ENCODE measurements around the gene KIRREL3. TPM values are rescaled to one million over a fixed set of nuclear protein-coding genes. Genes with fewer than 3 reads are reported as not detected.
A peak's percentile ranks its signal among the peaks of the same experiment; 100 is the strongest.

Gene KIRREL3
- total and polyA plus RNA-seq, 2 experiments from 2014 or later = 16.1 to 35.6 TPM

DNA sequence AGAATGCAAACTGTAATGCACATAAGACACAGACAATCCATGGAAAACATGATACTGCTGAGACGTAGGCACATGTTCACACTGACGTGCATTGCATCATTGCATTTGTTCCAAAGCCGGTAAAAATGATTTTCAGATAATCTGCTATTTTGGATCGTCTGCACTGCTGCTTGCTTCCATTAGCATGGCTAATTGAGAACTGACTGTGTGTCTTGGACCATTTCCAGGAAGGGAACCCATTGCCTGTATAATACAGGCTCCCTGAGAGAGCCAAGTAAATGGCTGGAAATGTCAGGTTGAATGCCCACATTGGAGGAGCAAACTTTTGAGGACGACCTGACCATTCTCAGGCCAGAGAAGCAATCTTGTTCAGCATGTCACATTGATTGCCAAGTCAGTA lies 340.2 kb downstream of the KIRREL3 start:
- no peak for DNase-seq
- H3K4me1 ChIP-seq (ENCODE audit: insufficient read depth) = peaks cover 8% of the 10 kb centered on the region
- no peak overlapping the region for H3K4me3 ChIP-seq
- no peak overlapping the region for H2AFZ ChIP-seq
- no peak overlapping the region for H3K4me2 ChIP-seq (ENCODE audit: unreplicated experiment)
- in situ Hi-C loops (cut with MboI) = no loop called here
- H3K79me2 ChIP-seq (ENCODE audit: insufficient read depth) = peaks cover 6% of the 10 kb centered on the region; the same call in 1 of the 2 replicates
- 0 out of 2 replicates have a peak, but pooled peaks cover 5% of the 10 kb centered on the region for H3K9me2 ChIP-seq (ENCODE audit: insufficient read depth)
- TF ChIP-seq EZH2phosphoT487 (IDR thresholded peaks at IDR 0.05; ENCODE audit: insufficient read depth, low read depth) (no peak), EZH2 (IDR thresholded peaks at IDR 0.05; ENCODE audit: insufficient read depth, poor library complexity, severe bottlenecking) (no peak)
- peaks cover 3% of the 10 kb centered on the region; the same call in 1 of the 2 replicates for H4K20me1 ChIP-seq (ENCODE audit: insufficient read depth)
- H3K9ac ChIP-seq = no peak overlapping the region
- H3K9me3 ChIP-seq (ENCODE audit: low read depth) = no peaks in the 10 kb centered on the region
- H3F3A ChIP-seq (ENCODE audit: insufficient read depth) = no peaks in the 10 kb centered on the region
- WGBS, 2 experiments (ENCODE audit: low coverage in 1 of 2, low lambda C conversion rate in 2 of 2, missing lambda C conversion rate in 2 of 2) = 30 to 33% methylated on average over 5 of the region's 5 CpGs
- H3K27ac ChIP-seq = no peak overlapping the region
- no peaks in the 10 kb centered on the region for H3K36me3 ChIP-seq (ENCODE audit: low read depth)
- no peaks in the 10 kb centered on the region for H3K27me3 ChIP-seq (replicated peaks; ENCODE audit: insufficient read depth)

GRCh38 chr11:126658306-126659056 lies 342.1 kb downstream of the KIRREL3 start:
- Histone ChIP-seq H3F3A (ENCODE audit: insufficient read depth) (no peaks in the 10 kb centered on the region), H3K9me3 (ENCODE audit: low read depth) (no peaks in the 10 kb centered on the region), H3K4me2 (ENCODE audit: unreplicated experiment) (no peak overlapping the region), H3K79me2 (ENCODE audit: insufficient read depth) (peaks cover 6% of the 10 kb centered on the region; the same call in 1 of the 2 replicates), H3K9ac (no peak overlapping the region), H3K9me2 (ENCODE audit: insufficient read depth) (0 out of 2 replicates have a peak, but pooled peaks cover 5% of the 10 kb centered on the region), H3K27me3 (replicated peaks; ENCODE audit: insufficient read depth) (no peaks in the 10 kb centered on the region), H3K4me1 (ENCODE audit: insufficient read depth) (peaks cover 13% of the 10 kb centered on the region), H4K20me1 (ENCODE audit: insufficient read depth) (peaks cover 3% of the 10 kb centered on the region; the same call in 1 of the 2 replicates), H3K36me3 (ENCODE audit: low read depth) (no peaks in the 10 kb centered on the region), H3K27ac (no peak overlapping the region), H2AFZ (no peak overlapping the region), H3K4me3 (no peak overlapping the region)
- WGBS, 2 experiments (ENCODE audit: low coverage in 1 of 2, low lambda C conversion rate in 2 of 2, missing lambda C conversion rate in 2 of 2) = 94% methylated on average over 6 of the region's 6 CpGs
- TF ChIP-seq EZH2 (IDR thresholded peaks at IDR 0.05; ENCODE audit: insufficient read depth, poor library complexity, severe bottlenecking) (no peak), EZH2phosphoT487 (IDR thresholded peaks at IDR 0.05; ENCODE audit: insufficient read depth, low read depth) (no peak)
- in situ Hi-C loops (cut with MboI) = no loop called here
- DNase-seq = peak; percentile 29

DNA sequence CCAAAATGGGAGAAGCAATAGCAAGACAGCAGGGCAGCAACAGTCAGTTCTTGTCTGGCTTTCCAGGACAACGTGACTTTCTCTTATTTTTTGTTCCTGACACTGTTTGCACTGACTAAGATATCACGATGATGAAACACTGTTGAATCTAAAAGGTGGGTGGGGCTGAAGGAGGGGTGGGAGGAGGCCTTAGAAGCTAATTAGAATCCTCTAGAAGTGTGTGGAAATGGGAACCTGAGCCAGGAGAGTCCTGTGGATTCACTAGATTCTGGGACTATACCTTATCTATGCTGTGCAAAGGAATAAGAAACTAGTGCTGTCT lies 344.8 kb downstream of the KIRREL3 start:
- peak; percentile 60 for DNase-seq
- Histone ChIP-seq H3K27ac (no peak overlapping the region), H3K9me2 (ENCODE audit: insufficient read depth) (0 out of 2 replicates have a peak, but pooled peaks cover 5% of the 10 kb centered on the region), H3F3A (ENCODE audit: insufficient read depth) (no peaks in the 10 kb centered on the region), H3K9ac (no peak overlapping the region), H3K79me2 (ENCODE audit: insufficient read depth) (peaks cover 6% of the 10 kb centered on the region; the same call in 1 of the 2 replicates), H4K20me1 (ENCODE audit: insufficient read depth) (peaks cover 3% of the 10 kb centered on the region; the same call in 1 of the 2 replicates), H3K4me2 (ENCODE audit: unreplicated experiment) (no peak overlapping the region), H3K9me3 (ENCODE audit: low read depth) (no peaks in the 10 kb centered on the region), H3K36me3 (ENCODE audit: low read depth) (no peaks in the 10 kb centered on the region), H3K27me3 (replicated peaks; ENCODE audit: insufficient read depth) (no peaks in the 10 kb centered on the region), H3K4me1 (ENCODE audit: insufficient read depth) (peaks cover 13% of the 10 kb centered on the region), H3K4me3 (no peak overlapping the region), H2AFZ (no peak overlapping the region)
- TF ChIP-seq EZH2phosphoT487 (IDR thresholded peaks at IDR 0.05; ENCODE audit: insufficient read depth, low read depth) (no peak), EZH2 (IDR thresholded peaks at IDR 0.05; ENCODE audit: insufficient read depth, poor library complexity, severe bottlenecking) (no peak)
- WGBS, 2 experiments (ENCODE audit: low coverage in 1 of 2, low lambda C conversion rate in 2 of 2, missing lambda C conversion rate in 2 of 2) = 45 to 48% methylated on average over 2 of the region's 2 CpGs
- in situ Hi-C loops (cut with MboI) = no loop called here

- no peak for DNase-seq
- Histone ChIP-seq H3K9me2 (ENCODE audit: insufficient read depth) (0 out of 2 replicates have a peak, but pooled peaks cover 5% of the 10 kb centered on the region), H3K9me3 (ENCODE audit: low read depth) (no peaks in the 10 kb centered on the region), H3K27me3 (replicated peaks; ENCODE audit: insufficient read depth) (no peaks in the 10 kb centered on the region), H4K20me1 (ENCODE audit: insufficient read depth) (peaks cover 3% of the 10 kb centered on the region; the same call in 1 of the 2 replicates), H3K27ac (no peak overlapping the region), H3K9ac (no peak overlapping the region), H3F3A (ENCODE audit: insufficient read depth) (no peaks in the 10 kb centered on the region), H3K79me2 (ENCODE audit: insufficient read depth) (peaks cover 6% of the 10 kb centered on the region; the same call in 1 of the 2 replicates), H3K4me3 (no peak overlapping the region), H3K36me3 (ENCODE audit: low read depth) (no peaks in the 10 kb centered on the region), H2AFZ (no peak overlapping the region), H3K4me1 (ENCODE audit: insufficient read depth) (peaks cover 13% of the 10 kb centered on the region), H3K4me2 (ENCODE audit: unreplicated experiment) (no peak overlapping the region)
- in situ Hi-C loops (cut with MboI) = no loop called here
- TF ChIP-seq EZH2phosphoT487 (IDR thresholded peaks at IDR 0.05; ENCODE audit: insufficient read depth, low read depth) (no peak), EZH2 (IDR thresholded peaks at IDR 0.05; ENCODE audit: insufficient read depth, poor library complexity, severe bottlenecking) (no peak)
- 68 to 69% methylated on average over 12 of the region's 12 CpGs for WGBS, 2 experiments (ENCODE audit: low coverage in 1 of 2, low lambda C conversion rate in 2 of 2, missing lambda C conversion rate in 2 of 2)
Observed at GRCh38 chr11:126654886-126655806, 345.4 kb downstream of the KIRREL3 start.
